Measurements from ENCODE around the gene CCR4.
"Not testable (repeated sequence)": the region's sequence is repeated elsewhere in the genome, so short reads cannot be mapped to it uniquely, and the experiment has no call there.

- TF ChIP-seq, protein P1, sequence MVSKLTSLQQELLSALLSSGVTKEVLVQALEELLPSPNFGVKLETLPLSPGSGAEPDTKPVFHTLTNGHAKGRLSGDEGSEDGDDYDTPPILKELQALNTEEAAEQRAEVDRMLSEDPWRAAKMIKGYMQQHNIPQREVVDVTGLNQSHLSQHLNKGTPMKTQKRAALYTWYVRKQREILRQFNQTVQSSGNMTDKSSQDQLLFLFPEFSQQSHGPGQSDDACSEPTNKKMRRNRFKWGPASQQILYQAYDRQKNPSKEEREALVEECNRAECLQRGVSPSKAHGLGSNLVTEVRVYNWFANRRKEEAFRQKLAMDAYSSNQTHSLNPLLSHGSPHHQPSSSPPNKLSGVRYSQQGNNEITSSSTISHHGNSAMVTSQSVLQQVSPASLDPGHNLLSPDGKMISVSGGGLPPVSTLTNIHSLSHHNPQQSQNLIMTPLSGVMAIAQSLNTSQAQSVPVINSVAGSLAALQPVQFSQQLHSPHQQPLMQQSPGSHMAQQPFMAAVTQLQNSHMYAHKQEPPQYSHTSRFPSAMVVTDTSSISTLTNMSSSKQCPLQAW (CRISPR knock-in tag; IDR thresholded peaks at IDR 0.05), result not testable (repeated sequence)
- not testable (repeated sequence) for TF ChIP-seq EP300 (IDR thresholded peaks at IDR 0.05; ENCODE audit: low read depth in 2 of 2, low read length in 2 of 2); EP300 (CRISPR knock-in tag; IDR thresholded peaks at IDR 0.05; ENCODE audit: borderline replicate concordance)
Observed at GRCh38 chr3:32939531-32940284, 11.7 kb upstream of the CCR4 start.

Data from HepG2 (cell line).